NCI-H146 (cell line): ENCODE data around the gene CHD6.

Source experiments
- DNase-seq: peaks from one replicate; lab custom pipeline; 2025; lab: John Stamatoyannopoulos, UW

The CHD6 gene

GRCh38 chr20:41587523-41587922 is 30.7 kb downstream of the CHD6 start:
- no peak for DNase-seq

- no peak for DNase-seq
Observed at GRCh38 chr20:41586772-41587171, 31.4 kb downstream of the CHD6 start.

- DNase-seq: no peak
Observed at GRCh38 chr20:41580350-41580749, 37.8 kb downstream of the CHD6 start.

GRCh38 chr20:41577129-41578009 is 40.8 kb downstream of the CHD6 start:
- DNase-seq: no peak

- DNase-seq: no peak
Observed at GRCh38 chr20:41575412-41575811, 42.8 kb downstream of the CHD6 start.

- DNase-seq: no peak
Observed at GRCh38 chr20:41574802-41575389, 43.3 kb downstream of the CHD6 start.

GRCh38 chr20:41573955-41574354 is 44.2 kb downstream of the CHD6 start:
- no peak for DNase-seq

- DNase-seq: no peak
Observed at GRCh38 chr20:41572010-41572572, 46.1 kb downstream of the CHD6 start.

- DNase-seq: no peak
Observed at GRCh38 chr20:41571006-41571405, 47.2 kb downstream of the CHD6 start.

GRCh38 chr20:41570557-41570956 is 47.6 kb downstream of the CHD6 start:
- DNase-seq: no peak

- DNase-seq: no peak
Observed at GRCh38 chr20:41567615-41568014, 50.6 kb downstream of the CHD6 start.

GRCh38 chr20:41566896-41567527 is 51.2 kb downstream of the CHD6 start:
- no peak for DNase-seq

GRCh38 chr20:41563087-41563486 is 55.1 kb downstream of the CHD6 start:
- no peak for DNase-seq

- DNase-seq: no peak
Observed at GRCh38 chr20:41560970-41561369, 57.2 kb downstream of the CHD6 start.

- no peak for DNase-seq
Observed at GRCh38 chr20:41559658-41560057, 58.5 kb downstream of the CHD6 start.

- DNase-seq: no peak
Observed at GRCh38 chr20:41553142-41553879, 64.9 kb downstream of the CHD6 start.

GRCh38 chr20:41552295-41553068 is 65.7 kb downstream of the CHD6 start:
- no peak for DNase-seq

- DNase-seq: no peak
Observed at GRCh38 chr20:41551011-41551705, 67.0 kb downstream of the CHD6 start.

- DNase-seq: no peak
Observed at GRCh38 chr20:41547221-41547620, 71.0 kb downstream of the CHD6 start.

- no peak for DNase-seq
Observed at GRCh38 chr20:41546535-41546934, 71.6 kb downstream of the CHD6 start.

GRCh38 chr20:41544472-41544871 is 73.7 kb downstream of the CHD6 start:
- no peak for DNase-seq
